HG03097 (cell line): Measurements from ENCODE around the gene EHMT1.

Source experiments
- ATAC-seq: cut with Tn5 transposase; IDR thresholded peaks from one replicate; pipeline ENCODE4 v1.9.1; 2021; ENCODE audit not compliant: unreplicated experiment, low FRiP score

EHMT1 gene

GRCh38 chr9:137618105-137619067 lies at the start of gene EHMT1:
Gene EHMT1, plus strand, starts transcription at chr9:137619005. Its CDS starts 24 bp downstream, at chr9:137619029.
- peak; percentile 70 for ATAC-seq

- no peak for ATAC-seq
These were observed 49.1 kb upstream of the EHMT1 start for GRCh38 chr9:137569609-137570203.

GRCh38 chr9:137570566-137570965 lies 48.2 kb upstream of the EHMT1 start:
- ATAC-seq, result no peak

- no peak for ATAC-seq
These were observed 44.6 kb upstream of the EHMT1 start for GRCh38 chr9:137574192-137574591.

- ATAC-seq, result no peak
These were observed 43.5 kb upstream of the EHMT1 start for GRCh38 chr9:137575364-137575715.

- ATAC-seq, result no peak
These were observed 42.9 kb upstream of the EHMT1 start for GRCh38 chr9:137575716-137576411.

GRCh38 chr9:137578518-137579258 lies 40.1 kb upstream of the EHMT1 start, which contains the start of gene DPH7:
Gene DPH7, minus strand, starts transcription at chr9:137578925. Its CDS starts 148 bp downstream, at chr9:137578777.
- peak; percentile 82 for ATAC-seq

- no peak for ATAC-seq
These were observed 39.6 kb upstream of the EHMT1 start for GRCh38 chr9:137579259-137579604.

GRCh38 chr9:137580209-137580953 lies 38.4 kb upstream of the EHMT1 start:
- no peak for ATAC-seq

- ATAC-seq, result no peak
These were observed 37.9 kb upstream of the EHMT1 start for GRCh38 chr9:137580954-137581322.

- ATAC-seq, result no peak
These were observed 37.2 kb upstream of the EHMT1 start for GRCh38 chr9:137581361-137582285.

- no peak for ATAC-seq
These were observed 36.4 kb upstream of the EHMT1 start for GRCh38 chr9:137582286-137582860.

GRCh38 chr9:137583347-137583746 lies 35.5 kb upstream of the EHMT1 start:
- ATAC-seq, result no peak

GRCh38 chr9:137583957-137584356 lies 34.8 kb upstream of the EHMT1 start:
- ATAC-seq, result no peak

- ATAC-seq, result no peak
These were observed 32.0 kb upstream of the EHMT1 start for GRCh38 chr9:137586854-137587253.

- ATAC-seq, result no peak
These were observed 30.5 kb upstream of the EHMT1 start for GRCh38 chr9:137588311-137588710.

GRCh38 chr9:137588891-137589290 lies 29.9 kb upstream of the EHMT1 start:
- no peak for ATAC-seq

- peak; percentile 16 for ATAC-seq
These were observed 29.2 kb upstream of the EHMT1 start for GRCh38 chr9:137589441-137590122.
